ENCODE data around the gene FLRT3.

GRCh38 chr20:14344746-14345145, 7.3 kb upstream of the FLRT3 start:
- TF ChIP-seq EZH2phosphoT487 (IDR thresholded peaks at IDR 0.05) (no peak), EZH2 (IDR thresholded peaks at IDR 0.05) (no peak)
- TF ChIP-seq, protein P1, sequence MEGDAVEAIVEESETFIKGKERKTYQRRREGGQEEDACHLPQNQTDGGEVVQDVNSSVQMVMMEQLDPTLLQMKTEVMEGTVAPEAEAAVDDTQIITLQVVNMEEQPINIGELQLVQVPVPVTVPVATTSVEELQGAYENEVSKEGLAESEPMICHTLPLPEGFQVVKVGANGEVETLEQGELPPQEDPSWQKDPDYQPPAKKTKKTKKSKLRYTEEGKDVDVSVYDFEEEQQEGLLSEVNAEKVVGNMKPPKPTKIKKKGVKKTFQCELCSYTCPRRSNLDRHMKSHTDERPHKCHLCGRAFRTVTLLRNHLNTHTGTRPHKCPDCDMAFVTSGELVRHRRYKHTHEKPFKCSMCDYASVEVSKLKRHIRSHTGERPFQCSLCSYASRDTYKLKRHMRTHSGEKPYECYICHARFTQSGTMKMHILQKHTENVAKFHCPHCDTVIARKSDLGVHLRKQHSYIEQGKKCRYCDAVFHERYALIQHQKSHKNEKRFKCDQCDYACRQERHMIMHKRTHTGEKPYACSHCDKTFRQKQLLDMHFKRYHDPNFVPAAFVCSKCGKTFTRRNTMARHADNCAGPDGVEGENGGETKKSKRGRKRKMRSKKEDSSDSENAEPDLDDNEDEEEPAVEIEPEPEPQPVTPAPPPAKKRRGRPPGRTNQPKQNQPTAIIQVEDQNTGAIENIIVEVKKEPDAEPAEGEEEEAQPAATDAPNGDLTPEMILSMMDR (IDR thresholded peaks at IDR 0.05) = no peak
